Liver (tissue), 3 donors: ENCODE data around the gene IP6K3.

Experiments
- GABPA ChIP-seq, 2 donors: IDR thresholded peaks in 1 of 2; conservative IDR thresholded peaks in 1 of 2; 2 replicates each; pipeline ENCODE4 v1.6.1; 2016; ENCODE audit warnings: antibody characterized with exemption in 2 of 2, mild to moderate bottlenecking in 1 of 2, moderate library complexity in 1 of 2
- JUND ChIP-seq, 2 donors: IDR thresholded peaks; 2 replicates each; pipeline ENCODE4 v1.6.1; 2016; ENCODE audit warnings: antibody characterized with exemption in 2 of 2
- RAD21 ChIP-seq, 2 donors: IDR thresholded peaks; 2 replicates each; pipeline ENCODE4 v1.6.1; 2016; ENCODE audit warnings: antibody characterized with exemption in 2 of 2, mild to moderate bottlenecking in 2 of 2
- SP1 ChIP-seq: IDR thresholded peaks from 2 replicates; pipeline ENCODE4 v1.6.1; 2018; ENCODE audit warnings: antibody characterized with exemption, mild to moderate bottlenecking
- TAF1 ChIP-seq: conservative IDR thresholded peaks from 2 replicates; pipeline ENCODE4 v1.6.1; 2016; ENCODE audit warnings: antibody characterized with exemption, mild to moderate bottlenecking
- YY1 ChIP-seq: IDR thresholded peaks from 2 replicates; pipeline ENCODE4 v1.6.1; 2016; ENCODE audit warnings: antibody characterized with exemption, mild to moderate bottlenecking
- TF ChIP-seq, protein P1 (sequence below): fragments of 150-350 bp; IDR thresholded peaks from 2 replicates; pipeline ENCODE4 v1.5.1; 2017; ENCODE audit warnings: improper control_type of control experiment, low read depth, low read length; ENCODE audit not compliant: missing input control
- TF ChIP-seq, protein P2 (sequence below): IDR thresholded peaks from 2 replicates; pipeline ENCODE4 v1.6.1; 2016; ENCODE audit warnings: antibody characterized with exemption
- TF ChIP-seq, protein P3 (sequence below): IDR thresholded peaks from 2 replicates; pipeline ENCODE4 v1.6.1; 2016; ENCODE audit warnings: antibody characterized with exemption
- TF ChIP-seq, protein P4 (sequence below): IDR thresholded peaks from 2 replicates; pipeline ENCODE4 v1.6.1; 2016; ENCODE audit warnings: antibody characterized with exemption, mild to moderate bottlenecking
- TF ChIP-seq, protein P5 (sequence below): IDR thresholded peaks from 2 replicates; pipeline ENCODE4 v1.6.1; 2016; ENCODE audit warnings: antibody characterized with exemption
- donor health status: healthy.
- donor health status: healthy.

DNA sequence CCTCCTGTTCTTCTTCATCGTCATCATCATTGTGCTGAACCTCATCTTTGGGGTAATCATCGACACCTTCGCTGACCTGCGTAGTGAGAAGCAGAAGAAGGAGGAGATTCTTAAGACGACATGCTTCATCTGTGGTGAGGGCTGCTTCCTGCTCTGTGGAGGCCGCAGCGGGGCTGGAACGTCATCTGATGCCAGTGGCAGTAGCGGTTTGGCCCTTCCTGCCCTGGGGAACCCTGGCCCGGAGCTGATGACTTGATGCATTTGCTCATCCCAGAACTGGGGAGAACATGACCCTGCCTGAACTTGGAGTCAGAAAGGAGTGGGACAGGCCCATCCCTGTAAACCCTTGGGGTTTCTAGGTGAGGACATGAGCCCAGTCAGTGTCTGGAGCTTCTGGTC is 53.9 kb downstream of the IP6K3 start:
- TF ChIP-seq, protein P1, sequence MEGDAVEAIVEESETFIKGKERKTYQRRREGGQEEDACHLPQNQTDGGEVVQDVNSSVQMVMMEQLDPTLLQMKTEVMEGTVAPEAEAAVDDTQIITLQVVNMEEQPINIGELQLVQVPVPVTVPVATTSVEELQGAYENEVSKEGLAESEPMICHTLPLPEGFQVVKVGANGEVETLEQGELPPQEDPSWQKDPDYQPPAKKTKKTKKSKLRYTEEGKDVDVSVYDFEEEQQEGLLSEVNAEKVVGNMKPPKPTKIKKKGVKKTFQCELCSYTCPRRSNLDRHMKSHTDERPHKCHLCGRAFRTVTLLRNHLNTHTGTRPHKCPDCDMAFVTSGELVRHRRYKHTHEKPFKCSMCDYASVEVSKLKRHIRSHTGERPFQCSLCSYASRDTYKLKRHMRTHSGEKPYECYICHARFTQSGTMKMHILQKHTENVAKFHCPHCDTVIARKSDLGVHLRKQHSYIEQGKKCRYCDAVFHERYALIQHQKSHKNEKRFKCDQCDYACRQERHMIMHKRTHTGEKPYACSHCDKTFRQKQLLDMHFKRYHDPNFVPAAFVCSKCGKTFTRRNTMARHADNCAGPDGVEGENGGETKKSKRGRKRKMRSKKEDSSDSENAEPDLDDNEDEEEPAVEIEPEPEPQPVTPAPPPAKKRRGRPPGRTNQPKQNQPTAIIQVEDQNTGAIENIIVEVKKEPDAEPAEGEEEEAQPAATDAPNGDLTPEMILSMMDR: no peak
- TF ChIP-seq JUND (IDR thresholded peaks at IDR 0.05) (no peak), YY1 (no peak), SP1 (no peak), RAD21 (IDR thresholded peaks at IDR 0.05) (no peak), TAF1 (no peak), GABPA (IDR thresholded peaks at IDR 0.05 in 1 of 2, conservative IDR thresholded peaks at IDR 0.05 in 1 of 2) (no peak)
- TF ChIP-seq, protein P2, sequence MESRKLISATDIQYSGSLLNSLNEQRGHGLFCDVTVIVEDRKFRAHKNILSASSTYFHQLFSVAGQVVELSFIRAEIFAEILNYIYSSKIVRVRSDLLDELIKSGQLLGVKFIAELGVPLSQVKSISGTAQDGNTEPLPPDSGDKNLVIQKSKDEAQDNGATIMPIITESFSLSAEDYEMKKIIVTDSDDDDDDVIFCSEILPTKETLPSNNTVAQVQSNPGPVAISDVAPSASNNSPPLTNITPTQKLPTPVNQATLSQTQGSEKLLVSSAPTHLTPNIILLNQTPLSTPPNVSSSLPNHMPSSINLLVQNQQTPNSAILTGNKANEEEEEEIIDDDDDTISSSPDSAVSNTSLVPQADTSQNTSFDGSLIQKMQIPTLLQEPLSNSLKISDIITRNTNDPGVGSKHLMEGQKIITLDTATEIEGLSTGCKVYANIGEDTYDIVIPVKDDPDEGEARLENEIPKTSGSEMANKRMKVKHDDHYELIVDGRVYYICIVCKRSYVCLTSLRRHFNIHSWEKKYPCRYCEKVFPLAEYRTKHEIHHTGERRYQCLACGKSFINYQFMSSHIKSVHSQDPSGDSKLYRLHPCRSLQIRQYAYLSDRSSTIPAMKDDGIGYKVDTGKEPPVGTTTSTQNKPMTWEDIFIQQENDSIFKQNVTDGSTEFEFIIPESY: no peak
- TF ChIP-seq, protein P3, sequence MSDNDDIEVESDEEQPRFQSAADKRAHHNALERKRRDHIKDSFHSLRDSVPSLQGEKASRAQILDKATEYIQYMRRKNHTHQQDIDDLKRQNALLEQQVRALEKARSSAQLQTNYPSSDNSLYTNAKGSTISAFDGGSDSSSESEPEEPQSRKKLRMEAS: no peak
- TF ChIP-seq, protein P4, sequence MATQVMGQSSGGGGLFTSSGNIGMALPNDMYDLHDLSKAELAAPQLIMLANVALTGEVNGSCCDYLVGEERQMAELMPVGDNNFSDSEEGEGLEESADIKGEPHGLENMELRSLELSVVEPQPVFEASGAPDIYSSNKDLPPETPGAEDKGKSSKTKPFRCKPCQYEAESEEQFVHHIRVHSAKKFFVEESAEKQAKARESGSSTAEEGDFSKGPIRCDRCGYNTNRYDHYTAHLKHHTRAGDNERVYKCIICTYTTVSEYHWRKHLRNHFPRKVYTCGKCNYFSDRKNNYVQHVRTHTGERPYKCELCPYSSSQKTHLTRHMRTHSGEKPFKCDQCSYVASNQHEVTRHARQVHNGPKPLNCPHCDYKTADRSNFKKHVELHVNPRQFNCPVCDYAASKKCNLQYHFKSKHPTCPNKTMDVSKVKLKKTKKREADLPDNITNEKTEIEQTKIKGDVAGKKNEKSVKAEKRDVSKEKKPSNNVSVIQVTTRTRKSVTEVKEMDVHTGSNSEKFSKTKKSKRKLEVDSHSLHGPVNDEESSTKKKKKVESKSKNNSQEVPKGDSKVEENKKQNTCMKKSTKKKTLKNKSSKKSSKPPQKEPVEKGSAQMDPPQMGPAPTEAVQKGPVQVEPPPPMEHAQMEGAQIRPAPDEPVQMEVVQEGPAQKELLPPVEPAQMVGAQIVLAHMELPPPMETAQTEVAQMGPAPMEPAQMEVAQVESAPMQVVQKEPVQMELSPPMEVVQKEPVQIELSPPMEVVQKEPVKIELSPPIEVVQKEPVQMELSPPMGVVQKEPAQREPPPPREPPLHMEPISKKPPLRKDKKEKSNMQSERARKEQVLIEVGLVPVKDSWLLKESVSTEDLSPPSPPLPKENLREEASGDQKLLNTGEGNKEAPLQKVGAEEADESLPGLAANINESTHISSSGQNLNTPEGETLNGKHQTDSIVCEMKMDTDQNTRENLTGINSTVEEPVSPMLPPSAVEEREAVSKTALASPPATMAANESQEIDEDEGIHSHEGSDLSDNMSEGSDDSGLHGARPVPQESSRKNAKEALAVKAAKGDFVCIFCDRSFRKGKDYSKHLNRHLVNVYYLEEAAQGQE: no peak
- TF ChIP-seq, protein P5, sequence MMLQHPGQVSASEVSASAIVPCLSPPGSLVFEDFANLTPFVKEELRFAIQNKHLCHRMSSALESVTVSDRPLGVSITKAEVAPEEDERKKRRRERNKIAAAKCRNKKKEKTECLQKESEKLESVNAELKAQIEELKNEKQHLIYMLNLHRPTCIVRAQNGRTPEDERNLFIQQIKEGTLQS: no peak
